Right lobe of liver (tissue), 4 donors: Measurements from ENCODE around the gene ADAM12.

Source experiments
- CTCF ChIP-seq, 4 donors: fragments of 200-600 bp in 3 of 4; fragments of 450-650 bp in 1 of 4; IDR thresholded peaks; one replicate each; pipeline versions ENCODE4 v1.5.1 to v1.8.0; 2016 to 2022; ENCODE audit warnings: antibody characterized with exemption in 4 of 4, mild to moderate bottlenecking in 2 of 4
- POLR2A ChIP-seq: fragments of 450-650 bp; IDR thresholded peaks from one replicate; pipeline ENCODE4 v1.6.1; 2017; ENCODE audit warnings: antibody characterized with exemption, mild to moderate bottlenecking
- donor health status: DM: no; HTN: no; CAD: no.
- donor health status: DM: no; HTN: no; CAD: no.
- donor health status: DM: no; HTN: yes; CAD: no.

GRCh38 chr10:126133082-126133620 is 255.1 kb downstream of the ADAM12 start:
- TF ChIP-seq CTCF (IDR thresholded peaks at IDR 0.05) (no peak), POLR2A (no peak)
